H1 (cell line): ENCODE measurements around the gene PLEKHA4. TPM values are rescaled to one million over a fixed set of nuclear protein-coding genes. Genes with fewer than 3 reads are reported as not detected.
"Not testable (repeated sequence)": the region's sequence is repeated elsewhere in the genome, so short reads cannot be mapped to it uniquely, and the experiment has no call there.

Source experiments
- CTCF ChIA-PET: fragments of 300-600 bp; sonication (Branson Sonifier 250); formaldehyde crosslinking; loops from one replicate; lab custom pipeline; 2021; ENCODE audit not compliant: partially characterized antibody; lab: Charles Lee
- POLR2A ChIA-PET: fragments of 300-600 bp; sonication (Branson Sonifier 250); formaldehyde crosslinking; loops from one replicate; lab custom pipeline; 2021; ENCODE audit warnings: inconsistent platforms; ENCODE audit not compliant: partially characterized antibody; lab: Charles Lee
- DNase-seq, 2 experiments: peaks; one replicate each; pipeline versions ENCODE4 v3.0.0 to v3.0.0-alpha.2; 2010 to 2022; ENCODE audit warnings: low spot score in 2 of 2, low read depth in 1 of 2, mixed read lengths in 1 of 2
- FAIRE-seq: peaks from 2 replicates; lab custom pipeline; 2011; peaks lifted over from hg19 to GRCh38; lab: Jason Lieb, UNC
- H2AFZ ChIP-seq: 2 replicates; pipeline ENCODE4 v1.8.1; 2012; ENCODE audit warnings: low read length, inconsistent platforms
- H2AK5ac ChIP-seq: 2 replicates; pipeline ENCODE4 v1.6.1; 2013; ENCODE audit warnings: low read depth, low read length
- H2BK120ac ChIP-seq: replicated peaks from 2 replicates; pipeline ENCODE3; 2013; ENCODE audit warnings: low read depth, low read length, inconsistent platforms
- H2BK12ac ChIP-seq: 2 replicates; pipeline ENCODE4 v1.6.1; 2013; ENCODE audit warnings: low read depth, low read length
- H2BK15ac ChIP-seq: 2 replicates; pipeline ENCODE4 v1.6.1; 2013; ENCODE audit warnings: low read length
- H2BK20ac ChIP-seq: 2 replicates; pipeline ENCODE4 v1.6.1; 2013; ENCODE audit warnings: low read length
- H2BK5ac ChIP-seq: 2 replicates; pipeline ENCODE4 v1.6.1; 2013; ENCODE audit warnings: low read depth, low read length
- H3K14ac ChIP-seq: 2 replicates; pipeline ENCODE4 v1.6.1; 2013; ENCODE audit warnings: inconsistent platforms; ENCODE audit not compliant: insufficient read length
- H3K18ac ChIP-seq: 2 replicates; pipeline ENCODE4 v1.6.1; 2013; ENCODE audit warnings: low read length; ENCODE audit errors: extremely low read depth
- H3K23ac ChIP-seq: 2 replicates; pipeline ENCODE4 v1.6.1; 2013; ENCODE audit warnings: inconsistent platforms; ENCODE audit not compliant: insufficient read length
- H3K23me2 ChIP-seq: 2 replicates; pipeline ENCODE4 v1.6.1; 2013; ENCODE audit warnings: low read depth, low read length
- H3K27ac ChIP-seq: 2 replicates; pipeline ENCODE4 v1.6.1; 2011; ENCODE audit warnings: low read depth, low read length, inconsistent platforms
- H3K27me3 ChIP-seq, 4 experiments: replicated peaks in 1 of 4; 1 replicate in 1 of 4; 2 replicates in 3 of 4; pipeline versions ENCODE4 v1.6.1 to v1.8.1; 2011 to 2013; ENCODE audit warnings: low read length in 3 of 4, mild to moderate bottlenecking in 3 of 4, inconsistent platforms in 2 of 4, mixed read lengths in 2 of 4, moderate library complexity in 1 of 4; ENCODE audit not compliant: control insufficient read depth in 3 of 4, insufficient read depth in 3 of 4; ENCODE audit errors: extremely low read depth in 1 of 4
- H3K36me3 ChIP-seq, 4 experiments: 2 replicates each; pipeline versions ENCODE4 v1.6.1 to v1.8.1; 2011 to 2013; ENCODE audit warnings: mild to moderate bottlenecking in 4 of 4, low read length in 3 of 4, moderate library complexity in 2 of 4, control low read depth in 1 of 4, inconsistent platforms in 1 of 4; ENCODE audit not compliant: insufficient read depth in 4 of 4, control insufficient read depth in 2 of 4
- H3K4ac ChIP-seq: replicated peaks from 2 replicates; pipeline ENCODE3; 2013; ENCODE audit warnings: low read length, low read depth, mixed read lengths, inconsistent platforms; ENCODE audit not compliant: insufficient read length
- H3K4me1 ChIP-seq, 4 experiments: replicated peaks in 1 of 4; 1 replicate in 1 of 4; 2 replicates in 3 of 4; pipeline versions ENCODE4 v1.6.1 to v1.8.1; 2011 to 2013; ENCODE audit warnings: low read length in 3 of 4, inconsistent platforms in 2 of 4, mixed read lengths in 1 of 4; ENCODE audit not compliant: insufficient read depth in 4 of 4, control insufficient read depth in 3 of 4
- H3K4me2 ChIP-seq, 2 experiments: 2 replicates each; pipeline versions ENCODE4 v1.6.1 to v1.8.1; 2011 to 2013; ENCODE audit warnings: low read depth in 2 of 2, low read length in 2 of 2, control low read depth in 1 of 2, inconsistent platforms in 1 of 2, mild to moderate bottlenecking in 1 of 2; ENCODE audit not compliant: insufficient read depth in 1 of 2
- H3K4me3 ChIP-seq, 4 experiments: fragments of 200-600, 300-600 bp in 1 of 4; sonication (generic), shearing (Covaris generic), sonication (Bioruptor Twin) in 1 of 4; 2 replicates each; pipeline versions ENCODE4 v1.5.1 to v1.8.1; 2011 to 2016; ENCODE audit warnings: low read length in 4 of 4, low read depth in 3 of 4, control low read depth in 2 of 4, inconsistent platforms in 2 of 4, mild to moderate bottlenecking in 2 of 4, mixed read lengths in 1 of 4, moderate library complexity in 1 of 4; ENCODE audit not compliant: insufficient read depth in 2 of 4; ENCODE audit errors: extremely low read depth in 1 of 4
- H3K56ac ChIP-seq: replicated peaks from 2 replicates; pipeline ENCODE3; 2013; ENCODE audit warnings: low read depth, mild to moderate bottlenecking, mixed read lengths, low read length, inconsistent platforms; ENCODE audit not compliant: insufficient read length
- H3K79me1 ChIP-seq: 2 replicates; pipeline ENCODE4 v1.6.1; 2013; ENCODE audit warnings: low read depth, low read length, control low read depth
- H3K79me2 ChIP-seq, 2 experiments: 2 replicates each; pipeline versions ENCODE4 v1.6.1 to v1.8.1; 2012 to 2013; ENCODE audit warnings: low read length in 2 of 2, mild to moderate bottlenecking in 2 of 2, inconsistent platforms in 1 of 2; ENCODE audit not compliant: insufficient read depth in 2 of 2, control insufficient read depth in 1 of 2
- H3K9ac ChIP-seq, 4 experiments: replicated peaks in 1 of 4; 1 replicate in 1 of 4; 2 replicates in 3 of 4; pipeline versions ENCODE4 v1.6.1 to v1.8.1; 2011 to 2013; ENCODE audit warnings: low read depth in 3 of 4, low read length in 3 of 4, control low read depth in 2 of 4, mild to moderate bottlenecking in 2 of 4, moderate library complexity in 2 of 4, inconsistent platforms in 1 of 4; ENCODE audit errors: extremely low read depth in 1 of 4
- H3K9me3 ChIP-seq, 2 experiments: 2 replicates each; pipeline versions ENCODE4 v1.6.1 to v1.8.1; 2012 to 2013; ENCODE audit warnings: mild to moderate bottlenecking in 2 of 2, moderate library complexity in 2 of 2, control low read depth in 1 of 2, inconsistent platforms in 1 of 2, low read depth in 1 of 2, low read length in 1 of 2, mixed read lengths in 1 of 2; ENCODE audit not compliant: insufficient read depth in 2 of 2
- H4K20me1 ChIP-seq, 2 experiments: replicated peaks in 1 of 2; 2 replicates each; pipeline versions ENCODE3 to v1.8.1; 2011 to 2013; ENCODE audit warnings: inconsistent platforms in 2 of 2, low read length in 2 of 2, mild to moderate bottlenecking in 1 of 2; ENCODE audit not compliant: insufficient read depth in 2 of 2, control insufficient read depth in 1 of 2
- H4K5ac ChIP-seq: 2 replicates; pipeline ENCODE4 v1.6.1; 2013; ENCODE audit warnings: low read length, low read depth, mixed read lengths, inconsistent platforms; ENCODE audit not compliant: insufficient read length
- H4K8ac ChIP-seq: 2 replicates; pipeline ENCODE4 v1.8.0; 2013; ENCODE audit warnings: mild to moderate bottlenecking, moderate library complexity, low read length, inconsistent platforms; ENCODE audit not compliant: insufficient read depth; ENCODE audit errors: extremely low read depth
- H4K91ac ChIP-seq: replicated peaks from 2 replicates; pipeline ENCODE3; 2013; ENCODE audit warnings: low read length, mixed read lengths, inconsistent platforms; ENCODE audit not compliant: insufficient read length
- WGBS, 2 experiments: shearing (Covaris generic) in 1 of 2; methylation state at CpG; one replicate each; pipeline versions ENCODE4 v1.1.6 to v1.1.7; 2013 to 2015; ENCODE audit warnings: low lambda C conversion rate in 2 of 2, mixed read lengths in 2 of 2, inconsistent platforms in 1 of 2, low coverage in 1 of 2, missing lambda C conversion rate in 1 of 2; ENCODE audit not compliant: insufficient replicate concordance in 2 of 2, insufficient coverage in 1 of 2, insufficient read length in 1 of 2; ENCODE audit errors: extremely low coverage in 1 of 2, missing lambda C conversion rate in 1 of 2; 5-methylcytosine and 5-hydroxymethylcytosine counted together
- polyA plus RNA-seq, 7 experiments: library from polyadenylated mRNA; depleted of rRNA in 3 of 7; stranded (reverse) in 5 of 7; unstranded in 2 of 7; fragments of >200 nt in 5 of 7; fragments of 200-250 nt in 2 of 7; gene quantifications; 1 replicate in 5 of 7; 2 replicates in 1 of 7; 4 replicates in 1 of 7; pipeline versions ENCODE4 v1.2.1 to v1.2.3, GENCODE V29; 2011 to 2013; ENCODE audit warnings: missing spikeins in 2 of 7, mixed read lengths in 2 of 7
- total RNA-seq: library from RNA; stranded (reverse); fragmentation: NEBNext Ultra II Directional; extraction: Animal tissue kit (Norgen Biotek cat#: 25700); gene quantifications from 2 replicates; pipeline ENCODE4 v1.2.1, GENCODE V29; 2021

The PLEKHA4 gene
- total and polyA plus RNA-seq, 2 of the 8 experiments (the other 6 are each of a cell fraction or from before 2014, with no cell fraction given): 8.2 to 18.0 TPM

GRCh38 chr19:48889496-48889895, 21.1 kb upstream of the PLEKHA4 start:
- H4K8ac ChIP-seq, H4K20me1 ChIP-seq, H3K9me3 ChIP-seq, H3K36me3 ChIP-seq, H2AFZ ChIP-seq, H3K4me2 ChIP-seq, H2BK12ac ChIP-seq, H2BK120ac ChIP-seq, FAIRE-seq, H3K4ac ChIP-seq, H2BK5ac ChIP-seq, H3K14ac ChIP-seq, H3K27me3 ChIP-seq, H3K56ac ChIP-seq, H4K5ac ChIP-seq, H3K79me1 ChIP-seq, H2BK20ac ChIP-seq, H2AK5ac ChIP-seq, H3K23ac ChIP-seq, H3K4me3 ChIP-seq, H3K23me2 ChIP-seq, H3K18ac ChIP-seq, H3K4me1 ChIP-seq, DNase-seq, H3K79me2 ChIP-seq, H4K91ac ChIP-seq, H3K9ac ChIP-seq, H3K27ac ChIP-seq, H2BK15ac ChIP-seq: not testable (repeated sequence)
- CTCF ChIA-PET: interaction anchor here (0.9 to 1.3 kb wide), 2 partner anchors 11 to 20 kb away, joined by 3 to 4 read pairs; no protein-coding TSS in a partner anchor
- POLR2A ChIA-PET: interaction anchor here (0.7 to 1.4 kb wide), 6 partner anchors 9 to 103 kb away, joined by 3 to 8 read pairs (median 4); partner anchors contain the start of genes GYS1 and PPP1R15A
- 94% methylated on average over 2 of the region's 3 CpGs; no CpG with 5 or more reads in 1 of the 2 experiments for WGBS, 2 experiments
